Mesothelial cell of epicardium (in vitro differentiated cells): ENCODE results near the gene PADI4. TPM values are rescaled to one million over a fixed set of nuclear protein-coding genes. Genes with fewer than 3 reads are reported as not detected.

Experiments used
- DNase-seq, 2 experiments: peaks; one replicate each; pipeline ENCODE4 v3.0.0; 2021; ENCODE audit warnings: low spot score in 2 of 2; ENCODE audit not compliant: unreplicated experiment in 2 of 2
- H3K27ac Mint-ChIP-seq: 2 replicates; pipeline ENCODE4 v1.8.0; 2021; ENCODE audit warnings: mixed read lengths
- H3K27me3 Mint-ChIP-seq: 2 replicates; pipeline ENCODE4 v1.8.0; 2021; ENCODE audit warnings: low read depth, mixed read lengths
- H3K36me3 Mint-ChIP-seq: 2 replicates; pipeline ENCODE4 v1.8.0; 2021; ENCODE audit warnings: mixed read lengths
- H3K4me1 Mint-ChIP-seq: 2 replicates; pipeline ENCODE4 v1.8.0; 2021; ENCODE audit warnings: mixed read lengths
- H3K4me3 Mint-ChIP-seq: 2 replicates; pipeline ENCODE4 v1.8.0; 2021; ENCODE audit warnings: mild to moderate bottlenecking, moderate library complexity, mixed read lengths
- H3K9me3 Mint-ChIP-seq: 2 replicates; pipeline ENCODE4 v1.8.0; 2021; ENCODE audit warnings: mixed read lengths
- CTCF ChIP-seq: fragments of 200-600 bp; sonication (generic); IDR thresholded peaks from one replicate; pipeline ENCODE4 v1.5.0; 2021; ENCODE audit warnings: antibody characterized with exemption; ENCODE audit not compliant: unreplicated experiment
- total RNA-seq: library from RNA; stranded (reverse); gene quantifications from 3 replicates; pipeline ENCODE4 v1.2.1, GENCODE V29; 2021

The PADI4 gene
- total RNA-seq, 1 donor from 2014 or later: not detected

- TF ChIP-seq CTCF: no peak
- H3K27ac Mint-ChIP-seq: no peak overlapping the region
- DNase-seq: no peak
- no peak overlapping the region for H3K4me3 Mint-ChIP-seq
- no peaks in the 10 kb centered on the region for H3K9me3 Mint-ChIP-seq
- H3K4me1 Mint-ChIP-seq: peaks cover 7% of the 10 kb centered on the region
- H3K36me3 Mint-ChIP-seq: no peaks in the 10 kb centered on the region
- H3K27me3 Mint-ChIP-seq: peaks cover 10% of the 10 kb centered on the region
Observed at GRCh38 chr1:17365293-17365692, 57.3 kb downstream of the PADI4 start.

DNA sequence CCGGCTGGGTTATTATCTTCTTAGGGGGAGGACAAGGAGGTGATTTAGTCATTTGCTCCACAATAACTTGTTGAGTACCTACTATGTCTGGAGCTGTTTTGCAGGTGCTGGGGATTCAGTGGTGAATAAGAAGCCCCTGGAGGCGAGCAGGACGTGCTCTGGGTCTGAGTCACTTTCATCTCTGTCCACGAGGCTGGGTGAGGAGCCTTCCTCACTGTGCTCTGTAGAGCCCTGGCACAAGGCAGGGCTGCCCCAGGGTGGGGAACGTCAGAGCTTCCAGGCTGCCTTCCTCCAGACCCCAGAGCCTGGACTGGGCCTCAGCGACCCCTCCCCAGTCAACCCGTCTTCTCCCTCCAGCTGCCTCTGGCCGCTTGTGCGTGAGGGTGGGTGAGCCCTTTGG is 61.5 kb downstream of the PADI4 start:
- peaks cover 10% of the 10 kb centered on the region for H3K27me3 Mint-ChIP-seq
- no peak for TF ChIP-seq CTCF
- H3K36me3 Mint-ChIP-seq: no peaks in the 10 kb centered on the region
- H3K9me3 Mint-ChIP-seq: no peaks in the 10 kb centered on the region
- no peak for DNase-seq
- H3K4me3 Mint-ChIP-seq: no peak overlapping the region
- H3K27ac Mint-ChIP-seq: no peak overlapping the region
- peaks cover 7% of the 10 kb centered on the region for H3K4me1 Mint-ChIP-seq

DNA sequence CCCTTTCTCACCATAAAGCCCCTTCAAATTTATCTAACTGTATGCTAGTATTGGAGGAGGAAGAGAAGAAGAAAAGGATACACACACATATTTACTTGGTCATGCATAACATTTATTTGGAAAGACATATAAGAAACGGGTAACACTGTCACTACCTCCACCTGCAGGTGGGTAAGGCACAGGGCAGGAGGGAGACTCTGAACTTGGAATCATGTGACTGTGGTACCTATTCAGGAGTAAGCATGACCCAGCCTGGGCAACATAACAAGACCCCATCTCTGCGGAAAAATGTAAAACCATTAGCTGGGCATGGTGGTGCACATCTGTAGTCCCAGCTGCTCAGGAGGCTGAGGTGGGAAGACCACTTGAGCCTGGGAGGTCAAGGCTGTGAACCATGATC is 62.6 kb downstream of the PADI4 start:
- Mint-ChIP-seq H3K27ac (no peak overlapping the region), H3K4me3 (no peak overlapping the region), H3K9me3 (no peaks in the 10 kb centered on the region), H3K4me1 (peaks cover 7% of the 10 kb centered on the region), H3K27me3 (peaks cover 10% of the 10 kb centered on the region), H3K36me3 (no peaks in the 10 kb centered on the region)
- no peak for TF ChIP-seq CTCF
- no peak for DNase-seq

- Mint-ChIP-seq H3K4me3 (no peak within 1 kb of the TSS), H3K27ac (no peak within 1 kb of the TSS), H3K4me1 (peaks cover 7% of the 10 kb centered on the region), H3K27me3 (peaks cover 6% of the 10 kb centered on the region), H3K9me3 (no peaks in the 10 kb centered on the region), H3K36me3 (no peaks in the 10 kb centered on the region)
- DNase-seq: no peak
- TF ChIP-seq CTCF: no peak
Observed at GRCh38 chr1:17371896-17372295, 63.9 kb downstream of the PADI4 start, which contains the start of gene PADI6. Gene PADI6 (plus strand): TSS chr1:17372196. CDS start chr1:17372246, 50 bp downstream.

DNA sequence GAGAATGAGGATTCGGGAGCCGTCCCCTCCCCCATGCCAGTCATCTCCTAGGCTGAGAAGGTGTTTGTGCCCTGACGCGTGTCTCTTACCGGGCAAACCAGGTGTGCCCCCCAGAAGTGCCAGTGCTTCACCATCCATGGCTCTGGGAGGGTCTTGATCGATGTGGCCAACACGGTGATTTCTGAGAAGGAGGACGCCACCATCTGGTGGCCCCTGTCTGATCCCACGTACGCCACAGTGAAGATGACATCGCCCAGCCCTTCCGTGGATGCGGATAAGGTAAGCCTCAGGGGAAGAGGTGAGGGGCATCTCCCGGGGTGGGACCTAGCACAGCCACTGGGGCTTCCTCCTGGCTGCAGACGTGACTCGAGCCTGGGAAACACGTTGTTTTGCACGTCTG is 65.0 kb downstream of the PADI4 start:
- no peak for DNase-seq
- Mint-ChIP-seq H3K4me1 (peaks cover 15% of the 10 kb centered on the region), H3K4me3 (no peak overlapping the region), H3K27ac (no peak overlapping the region), H3K36me3 (no peaks in the 10 kb centered on the region), H3K27me3 (peaks cover 12% of the 10 kb centered on the region), H3K9me3 (no peaks in the 10 kb centered on the region)
- TF ChIP-seq CTCF: no peak

DNA sequence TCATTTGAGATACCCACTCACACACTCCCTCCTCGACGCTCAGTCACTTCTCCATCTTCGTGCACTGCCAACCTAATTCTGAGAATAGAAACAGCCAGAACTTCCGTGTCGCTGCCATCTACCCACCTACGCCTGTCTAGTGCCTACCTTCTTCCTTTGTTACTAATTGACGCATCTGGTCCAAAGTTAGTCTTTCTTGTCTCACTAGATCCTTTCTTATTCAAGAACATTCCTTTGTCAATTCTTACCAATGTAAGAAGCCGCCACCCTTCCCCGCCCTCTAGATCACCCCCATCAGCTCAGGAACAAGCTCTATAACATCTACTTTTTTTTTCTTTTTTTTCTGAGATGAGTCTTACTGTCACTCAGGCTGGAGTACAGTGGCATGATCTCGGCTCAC is 67.7 kb downstream of the PADI4 start:
- TF ChIP-seq CTCF: no peak
- Mint-ChIP-seq H3K4me3 (no peak overlapping the region), H3K4me1 (peaks cover 10% of the 10 kb centered on the region), H3K9me3 (no peaks in the 10 kb centered on the region), H3K36me3 (no peaks in the 10 kb centered on the region), H3K27ac (no peak overlapping the region), H3K27me3 (peaks cover 14% of the 10 kb centered on the region)
- no peak for DNase-seq
